Endodermal cell (in vitro differentiated cells): ENCODE measurements around the gene FIBCD1. TPM values are rescaled to one million over a fixed set of nuclear protein-coding genes. Genes with fewer than 3 reads are reported as not detected.
A peak's percentile ranks its signal among the peaks of the same experiment; 100 is the strongest.

ENCODE experiments used
- DNase-seq: peaks from one replicate; pipeline ENCODE4 v3.0.0-alpha.2; 2017
- H3K27ac ChIP-seq: 2 replicates; pipeline ENCODE4 v1.5.1; 2013; ENCODE audit warnings: mild to moderate bottlenecking, low read depth, low read length, moderate library complexity
- H3K27me3 ChIP-seq: 2 replicates; pipeline ENCODE4 v1.6.1; 2013; ENCODE audit warnings: mild to moderate bottlenecking, low read length, moderate library complexity; ENCODE audit not compliant: insufficient read depth, control insufficient read depth, poor library complexity, severe bottlenecking
- H3K36me3 ChIP-seq: 2 replicates; pipeline ENCODE4 v1.7.0; 2013; ENCODE audit warnings: mild to moderate bottlenecking, low read length, moderate library complexity; ENCODE audit not compliant: control insufficient read depth, insufficient read depth
- H3K4me1 ChIP-seq: one replicate; pipeline ENCODE4 v1.7.0; 2013; ENCODE audit warnings: low read length; ENCODE audit not compliant: control insufficient read depth, insufficient read depth
- H3K4me3 ChIP-seq: 2 replicates; pipeline ENCODE4 v1.5.1; 2013; ENCODE audit warnings: mild to moderate bottlenecking, low read length, moderate library complexity
- H3K9ac ChIP-seq: 2 replicates; pipeline ENCODE4 v1.6.1; 2013; ENCODE audit warnings: mild to moderate bottlenecking, low read length, moderate library complexity; ENCODE audit not compliant: poor library complexity, severe bottlenecking; ENCODE audit errors: extremely low read depth
- H3K9me3 ChIP-seq: 2 replicates; pipeline ENCODE4 v1.6.1; 2013; ENCODE audit warnings: mild to moderate bottlenecking, low read length, moderate library complexity; ENCODE audit not compliant: control insufficient read depth
- H3K27ac Mint-ChIP-seq: 2 replicates; pipeline ENCODE4 v1.8.0; 2020; ENCODE audit warnings: mixed read lengths
- H3K27me3 Mint-ChIP-seq: 2 replicates; pipeline ENCODE4 v1.8.0; 2021; ENCODE audit warnings: mild to moderate bottlenecking, mixed read lengths; ENCODE audit not compliant: insufficient read depth
- H3K36me3 Mint-ChIP-seq: 2 replicates; pipeline ENCODE4 v1.8.0; 2020; ENCODE audit warnings: low read depth, mixed read lengths
- H3K4me1 Mint-ChIP-seq: 2 replicates; pipeline ENCODE4 v1.8.0; 2020; ENCODE audit warnings: mixed read lengths
- H3K4me3 Mint-ChIP-seq: 2 replicates; pipeline ENCODE4 v1.8.0; 2020; ENCODE audit warnings: mild to moderate bottlenecking, moderate library complexity, mixed read lengths
- H3K9me3 Mint-ChIP-seq: 2 replicates; pipeline ENCODE4 v1.8.0; 2020; ENCODE audit warnings: mild to moderate bottlenecking, mixed read lengths
- CTCF ChIP-seq: fragments of 200-600 bp; sonication (generic); conservative IDR thresholded peaks from 2 replicates; pipeline ENCODE4 v1.5.0; 2021; ENCODE audit warnings: antibody characterized with exemption, mild to moderate bottlenecking
- WGBS, 2 experiments: methylation state at CpG; one replicate each; pipeline versions ENCODE4 v1.1.5 to v1.1.7; 2013; ENCODE audit warnings: missing lambda C conversion rate in 2 of 2, mixed read lengths in 1 of 2; ENCODE audit not compliant: insufficient coverage in 1 of 2, insufficient read length in 1 of 2; 5-methylcytosine and 5-hydroxymethylcytosine counted together
- total RNA-seq, 2 donors: library from RNA; stranded (reverse); fragmentation: NEBNext Ultra II Directional in 1 of 2; extraction: Animal tissue kit (Norgen Biotek cat#: 25700) in 1 of 2; gene quantifications; 2 replicates in 1 of 2; 3 replicates in 1 of 2; pipeline ENCODE4 v1.2.1, GENCODE V29; 2021

The FIBCD1 gene
- total RNA-seq, 2 donors from 2014 or later: 2.8 to 3.7 TPM

GRCh38 chr9:130882696-130883225 is 56.3 kb downstream of the FIBCD1 start:
- Histone ChIP-seq H3K27ac (no peak overlapping the region), H3K9me3 (no peaks in the 10 kb centered on the region), H3K9ac (no peak overlapping the region), H3K27me3 (no peaks in the 10 kb centered on the region), H3K4me3 (no peak overlapping the region), H3K4me1 (peaks cover 3% of the 10 kb centered on the region), H3K36me3 (peaks cover 57% of the 10 kb centered on the region)
- TF ChIP-seq CTCF: no peak
- Mint-ChIP-seq H3K27ac (no peak overlapping the region), H3K27me3 (no peaks in the 10 kb centered on the region), H3K36me3 (peaks cover 83% of the 10 kb centered on the region), H3K4me1 (peaks cover 6% of the 10 kb centered on the region), H3K4me3 (no peak overlapping the region), H3K9me3 (no peaks in the 10 kb centered on the region)
- WGBS, 2 experiments: 93 to 94% methylated on average over 9 to 15 of the region's 15 CpGs
- no peak for DNase-seq

- H3K27me3 Mint-ChIP-seq: no peaks in the 10 kb centered on the region
- H3K4me3 Mint-ChIP-seq: no peak overlapping the region
- H3K27ac ChIP-seq: no peak overlapping the region
- no peak overlapping the region for H3K9ac ChIP-seq
- peak overlapping the region; percentile 2 for H3K27ac Mint-ChIP-seq
- H3K9me3 ChIP-seq: no peaks in the 10 kb centered on the region
- no peaks in the 10 kb centered on the region for H3K27me3 ChIP-seq
- no peak for DNase-seq
- peaks cover 3% of the 10 kb centered on the region for H3K4me1 ChIP-seq
- TF ChIP-seq CTCF: no peak
- H3K4me3 ChIP-seq: no peak overlapping the region
- 86 to 94% methylated on average over 3 to 5 of the region's 6 CpGs for WGBS, 2 experiments
- H3K9me3 Mint-ChIP-seq: no peaks in the 10 kb centered on the region
- peaks cover 6% of the 10 kb centered on the region for H3K4me1 Mint-ChIP-seq
- peaks cover 59% of the 10 kb centered on the region for H3K36me3 ChIP-seq
- peaks cover 82% of the 10 kb centered on the region for H3K36me3 Mint-ChIP-seq
These were observed 57.5 kb downstream of the FIBCD1 start for GRCh38 chr9:130881516-130881915.

GRCh38 chr9:130880599-130881220 is 58.3 kb downstream of the FIBCD1 start:
- Mint-ChIP-seq H3K27me3 (no peaks in the 10 kb centered on the region), H3K4me3 (no peak overlapping the region), H3K27ac (no peak overlapping the region), H3K36me3 (peaks cover 78% of the 10 kb centered on the region), H3K4me1 (peaks cover 6% of the 10 kb centered on the region), H3K9me3 (no peaks in the 10 kb centered on the region)
- no peak overlapping the region for H3K4me3 ChIP-seq
- WGBS, 2 experiments: 95 to 98% methylated on average over 14 to 16 of the region's 16 CpGs
- DNase-seq: no peak
- H3K27ac ChIP-seq: no peak overlapping the region
- H3K9ac ChIP-seq: no peak overlapping the region
- H3K36me3 ChIP-seq: peaks cover 63% of the 10 kb centered on the region
- H3K27me3 ChIP-seq: no peaks in the 10 kb centered on the region
- no peak for TF ChIP-seq CTCF
- no peaks in the 10 kb centered on the region for H3K9me3 ChIP-seq
- H3K4me1 ChIP-seq: peaks cover 3% of the 10 kb centered on the region
